NCI-H2029 treated with DMSO at 0.1 percent for 48 hours (cell line): ENCODE data around the gene RBM24.

Experiments
- DNase-seq: peaks from one replicate; lab custom pipeline; 2025; lab: John Stamatoyannopoulos, UW

Gene RBM24

GRCh38 chr6:17341891-17342290 lies 60.7 kb downstream of the RBM24 start:
- DNase-seq = no peak

DNA sequence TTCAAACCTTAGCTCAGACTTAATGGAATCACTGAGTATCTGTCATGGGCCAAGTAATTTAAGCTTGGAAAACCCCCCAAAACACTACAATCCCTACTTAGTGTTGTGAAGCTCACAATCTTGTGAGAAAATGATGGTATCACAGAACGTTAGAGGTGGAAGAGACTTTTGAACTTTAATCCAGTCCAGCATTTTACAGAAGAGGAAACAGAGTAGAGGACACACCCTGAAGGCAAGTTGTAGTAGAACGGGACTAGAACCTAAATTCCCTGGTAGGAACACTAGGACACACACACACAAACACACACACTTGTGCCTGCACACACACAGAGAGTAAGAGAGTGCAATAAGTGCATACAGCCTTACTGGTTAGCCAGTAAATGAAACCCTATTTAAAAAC lies 62.1 kb downstream of the RBM24 start:
- no peak for DNase-seq
